GM19239 (cell line): ENCODE measurements around the gene C20orf202.
A peak's percentile ranks its signal among the peaks of the same experiment; 100 is the strongest.
"Not testable (repeated sequence)": the region's sequence is repeated elsewhere in the genome, so short reads cannot be mapped to it uniquely, and the experiment has no call there.

Source experiments
- DNase-seq: peaks from one replicate; pipeline ENCODE4 v3.0.0; 2011; ENCODE audit warnings: low spot score; ENCODE audit not compliant: insufficient read length
- FAIRE-seq: peaks from 2 replicates; lab custom pipeline; 2011; peaks lifted over from hg19 to GRCh38; lab: Jason Lieb, UNC

The C20orf202 gene

GRCh38 chr20:1206366-1207148, 3.3 kb downstream of the C20orf202 start:
- FAIRE-seq (no peak), DNase-seq (no peak)

DNA sequence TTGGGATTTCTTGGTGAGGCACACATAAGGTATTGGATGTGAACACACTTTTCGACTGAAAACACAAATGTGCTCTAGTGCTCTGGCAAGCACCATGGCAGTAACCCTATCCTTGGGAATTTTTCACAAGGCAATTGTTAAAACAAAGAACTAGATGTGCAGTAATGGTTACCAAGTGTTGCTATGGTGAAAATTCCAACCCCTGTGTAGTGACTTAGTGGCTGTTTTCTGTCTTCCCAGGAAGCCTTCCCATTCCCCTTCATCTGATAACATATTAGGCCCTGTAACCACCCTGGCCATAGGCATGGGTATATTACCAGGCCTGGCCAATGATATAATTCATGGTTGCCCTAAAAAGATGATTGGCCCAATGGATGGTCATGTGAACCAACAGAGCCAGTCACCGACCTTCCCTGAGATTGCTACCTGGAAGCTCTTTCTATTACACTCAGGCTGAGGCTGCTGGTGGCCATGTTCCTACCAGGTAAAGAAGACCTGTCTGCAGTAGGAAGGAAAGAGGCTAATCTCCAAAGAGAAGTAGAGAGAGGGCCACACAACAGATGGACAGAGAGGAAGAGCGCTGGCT, 4.1 kb downstream of the C20orf202 start:
- FAIRE-seq (no peak), DNase-seq (no peak)

DNA sequence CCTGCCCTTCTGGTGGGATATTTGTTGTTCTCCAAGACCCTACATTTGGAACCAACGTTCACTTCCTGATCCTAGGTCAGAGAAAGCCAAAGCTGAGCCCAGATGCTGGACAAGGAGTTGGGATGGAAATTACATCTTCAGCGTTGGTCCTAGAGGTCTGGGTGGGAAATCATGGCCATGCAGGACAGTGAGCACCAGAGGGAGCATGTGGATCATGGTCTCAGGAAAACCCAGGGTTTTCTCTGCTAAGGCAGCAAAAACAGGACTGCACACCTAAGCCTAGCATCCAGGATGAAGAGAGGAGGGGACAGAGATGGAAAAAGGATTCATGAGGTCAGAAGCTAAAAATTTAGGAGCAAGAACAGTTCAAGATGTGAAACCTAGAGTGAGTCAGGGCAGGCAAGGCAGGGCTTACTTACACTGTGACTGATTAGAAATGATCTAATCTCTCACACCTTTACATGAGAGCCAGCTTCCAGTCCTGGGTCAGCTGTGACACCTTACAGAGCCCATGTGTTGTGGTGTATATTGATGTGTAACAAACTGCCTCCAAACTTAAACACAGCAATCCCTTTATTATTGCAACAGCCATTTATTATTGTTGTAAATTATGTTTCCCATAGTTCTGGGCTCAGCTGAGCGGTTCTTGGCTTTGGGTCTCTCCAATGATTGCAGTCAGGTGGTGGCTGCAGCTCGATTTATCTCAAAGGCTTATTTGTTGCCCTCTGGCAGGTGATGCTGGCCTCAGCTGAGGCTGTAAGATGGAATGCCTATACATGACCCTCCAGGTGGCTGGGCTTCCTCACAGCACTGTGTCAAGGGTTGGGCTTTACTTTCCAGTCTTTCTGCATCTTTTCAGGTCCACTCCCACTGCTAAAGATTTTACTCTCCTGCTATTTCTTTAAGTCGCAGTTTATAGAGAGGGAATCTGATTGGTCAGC, 6.5 kb downstream of the C20orf202 start:
- DNase-seq (no peak), FAIRE-seq (no peak)

DNA sequence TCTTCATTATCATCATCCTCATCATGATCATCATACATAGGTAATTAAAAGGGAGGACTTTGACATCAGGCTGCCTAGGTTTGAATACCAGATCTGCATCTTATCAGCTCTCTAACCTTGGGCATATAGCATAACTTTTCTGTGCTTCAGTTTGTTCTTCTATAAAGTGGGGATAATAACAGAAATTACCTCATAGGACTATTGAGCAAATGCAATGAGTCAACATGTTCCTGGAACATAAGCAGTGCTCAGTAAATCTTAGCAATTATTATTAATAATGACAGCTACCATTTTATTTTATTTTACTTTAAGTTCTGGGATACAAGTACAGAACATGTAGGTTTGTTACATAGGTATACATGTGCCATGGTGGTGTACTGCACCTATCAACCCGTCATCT, 7.2 kb downstream of the C20orf202 start:
- FAIRE-seq: no peak

DNA sequence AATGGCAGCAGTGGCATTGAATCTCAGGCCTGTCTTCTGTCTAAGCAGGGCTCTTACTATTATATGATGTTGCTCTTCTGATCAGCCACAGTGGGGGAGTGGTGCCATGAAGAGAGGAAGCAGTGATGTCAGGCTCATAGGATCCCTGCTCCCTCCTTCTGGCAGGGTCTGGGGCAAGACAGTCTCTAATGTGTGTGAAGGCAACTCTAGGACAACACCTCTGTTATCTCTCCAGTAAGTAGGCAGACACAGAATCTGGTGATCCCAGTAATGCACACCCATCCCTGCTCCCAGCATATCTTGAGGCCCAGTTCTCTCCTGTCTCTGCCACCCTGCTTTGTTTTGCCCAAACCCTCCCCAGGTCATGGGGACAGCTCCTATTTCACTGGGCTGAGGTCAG, 8.8 kb downstream of the C20orf202 start:
- no peak for FAIRE-seq
- DNase-seq: no peak

More for the DNA sequence above, 7.2 kb downstream of the C20orf202 start:
- no peak for DNase-seq

GRCh38 chr20:1212607-1213396, 9.5 kb downstream of the C20orf202 start:
- DNase-seq (peak; percentile 37), FAIRE-seq (peak; percentile 84)

DNA sequence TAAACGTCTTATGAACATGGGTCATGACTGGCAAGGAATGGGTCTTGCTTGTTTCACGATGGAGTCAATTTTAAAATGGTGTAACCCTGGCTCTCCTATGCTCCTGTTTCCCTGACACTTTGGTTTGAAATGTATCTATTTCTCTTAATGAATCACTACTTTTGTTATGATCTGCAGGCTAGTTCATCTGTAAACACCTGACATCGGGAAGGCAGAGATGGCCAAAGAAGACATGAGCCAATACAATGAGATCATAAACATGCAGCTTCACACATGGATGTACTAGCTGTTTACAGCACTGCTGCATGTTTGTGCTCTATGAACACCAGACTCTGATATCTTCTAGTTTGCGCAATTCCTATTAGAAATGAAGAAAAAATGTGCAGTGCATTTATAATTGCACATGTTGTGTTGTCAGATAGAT, 11.6 kb downstream of the C20orf202 start:
- FAIRE-seq: no peak
- no peak for DNase-seq

DNA sequence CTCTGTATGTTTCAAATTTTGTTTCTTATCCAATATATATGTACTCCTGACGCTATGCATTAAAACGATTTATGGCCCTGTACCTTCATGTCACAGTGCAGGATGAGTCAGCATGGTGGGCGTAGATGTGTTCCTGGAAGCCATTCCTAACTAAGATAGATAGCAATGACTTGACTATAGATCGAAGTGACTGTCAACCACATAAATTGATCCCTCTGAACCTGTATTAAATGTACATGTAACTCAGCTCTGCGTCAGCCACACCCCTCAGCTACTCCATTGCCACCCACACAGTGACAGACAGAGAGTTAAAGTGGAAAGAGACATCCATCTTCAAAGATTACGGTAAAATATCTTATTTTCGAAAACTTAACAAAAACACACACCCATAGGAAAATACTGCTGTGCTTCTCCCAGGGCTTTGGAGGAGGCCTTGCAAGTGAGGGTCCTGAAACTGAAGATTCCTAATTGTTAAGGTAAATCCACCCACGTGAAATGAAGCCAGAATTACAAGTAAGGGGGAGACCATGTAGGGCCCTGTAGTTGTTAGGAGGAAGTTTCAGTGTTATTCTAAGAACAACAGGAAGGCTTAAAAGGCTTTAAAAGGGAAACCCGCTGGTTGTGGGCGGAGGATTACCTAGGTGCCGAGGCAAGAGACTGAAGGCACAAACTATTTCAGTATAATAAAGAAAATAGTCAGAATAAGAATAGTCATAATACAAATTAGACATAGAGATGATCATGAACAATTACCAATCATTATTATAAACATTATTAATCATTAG, 12.3 kb downstream of the C20orf202 start:
- FAIRE-seq (no peak), DNase-seq (no peak)

DNA sequence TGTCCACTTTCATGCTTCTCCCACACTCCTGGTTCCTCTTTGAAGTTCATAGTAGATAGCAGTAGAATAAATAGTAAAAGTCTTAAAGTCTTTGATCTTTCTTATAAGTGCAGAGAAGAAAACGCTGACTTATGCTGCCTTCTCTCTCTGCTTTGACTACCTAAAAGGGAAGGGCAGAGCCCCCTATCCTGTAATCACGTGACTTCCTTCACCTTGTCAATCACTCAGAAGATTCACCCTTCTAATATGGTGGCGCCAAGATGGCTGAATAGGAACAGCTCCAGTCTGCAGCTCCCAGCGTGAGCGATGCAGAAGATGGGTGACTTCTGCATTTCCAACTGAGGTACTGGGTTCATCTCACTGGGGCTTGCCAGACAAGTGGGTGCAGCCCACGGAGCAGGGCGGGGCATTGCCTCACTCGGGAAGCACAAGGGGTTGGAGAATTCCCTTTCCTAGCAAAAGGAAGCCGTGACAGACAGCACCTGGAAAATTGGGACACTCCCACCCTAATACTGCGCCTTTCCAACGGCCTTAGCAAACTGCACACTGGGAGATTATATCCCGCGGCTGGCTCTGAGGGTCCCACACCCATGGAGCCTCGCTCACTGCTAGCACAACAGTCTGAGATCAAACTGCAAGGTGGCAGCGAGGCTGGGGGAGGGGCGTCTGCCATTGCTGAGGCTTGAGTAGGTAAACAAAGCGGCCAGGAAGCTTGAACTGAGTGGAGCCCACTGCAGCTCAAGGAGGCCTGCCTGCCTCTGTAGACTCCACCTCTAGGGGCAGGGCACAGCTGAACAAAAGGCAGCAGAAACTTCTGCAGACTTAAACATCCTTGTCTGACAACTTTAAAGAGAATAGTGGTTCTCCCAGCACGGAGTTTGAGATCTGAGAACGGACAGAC, 13.5 kb downstream of the C20orf202 start:
- not testable (repeated sequence) for FAIRE-seq, DNase-seq

GRCh38 chr20:1222750-1223149, 19.5 kb downstream of the C20orf202 start:
- DNase-seq, FAIRE-seq: not testable (repeated sequence)

DNA sequence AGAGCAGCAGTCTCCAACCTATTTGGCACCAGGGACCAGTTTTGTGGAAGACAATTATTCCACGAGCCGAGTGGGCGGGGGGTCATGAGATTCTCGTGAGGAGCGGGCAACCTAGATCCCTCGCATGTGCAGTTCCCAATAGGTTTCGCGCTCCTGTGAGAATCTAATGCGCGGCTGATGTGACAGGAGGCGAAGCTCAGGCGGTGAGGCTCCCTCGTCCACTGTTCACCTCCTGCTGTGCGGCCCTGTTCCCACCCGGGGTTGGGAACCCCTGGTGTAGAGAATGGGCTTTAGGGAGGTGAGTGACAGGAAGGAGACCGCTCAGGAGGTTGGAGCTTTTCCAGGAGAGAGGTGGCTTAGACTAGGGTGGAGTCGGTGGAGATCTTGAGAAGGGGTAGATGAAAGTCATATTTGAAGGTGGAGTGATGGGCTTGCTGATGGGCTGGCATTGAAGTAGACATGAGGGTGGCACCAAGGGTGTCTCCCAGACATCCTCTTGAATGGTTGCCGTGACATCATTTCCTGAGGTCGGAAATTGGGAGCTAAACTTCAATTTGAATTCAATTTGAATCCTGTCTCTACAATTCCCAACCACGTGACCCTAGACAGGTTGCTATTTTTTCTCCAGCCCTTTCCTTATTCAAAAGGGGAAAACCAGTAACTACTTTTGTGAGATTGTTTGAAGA, 21.1 kb downstream of the C20orf202 start:
- no peak for DNase-seq
- no peak for FAIRE-seq

DNA sequence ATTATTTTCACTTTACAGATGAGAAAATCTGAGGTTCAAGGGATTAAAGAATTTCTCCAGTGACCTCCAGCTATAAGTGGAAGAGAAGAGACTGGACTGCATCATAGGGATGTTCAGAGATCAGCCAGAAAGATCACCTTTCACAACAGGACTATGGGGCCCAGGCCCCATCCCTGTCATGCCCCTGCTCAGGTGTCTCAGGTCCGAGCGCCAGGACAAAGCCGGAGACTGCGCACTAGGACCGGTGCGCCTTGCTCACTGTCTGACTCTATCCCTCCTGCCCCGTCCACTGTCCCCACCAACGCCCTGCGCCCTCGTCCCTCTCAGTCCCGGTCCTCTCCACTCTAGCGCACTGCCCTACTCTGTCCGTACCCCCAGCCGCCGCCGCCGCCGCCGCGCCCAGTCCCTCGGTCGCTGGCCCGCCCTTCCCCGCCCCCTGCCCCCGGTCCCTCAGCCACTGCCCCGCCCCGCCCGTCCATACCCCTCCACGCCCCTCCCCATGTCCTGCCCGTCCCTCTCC, 22.1 kb downstream of the C20orf202 start:
- no peak for FAIRE-seq
- no peak for DNase-seq

DNA sequence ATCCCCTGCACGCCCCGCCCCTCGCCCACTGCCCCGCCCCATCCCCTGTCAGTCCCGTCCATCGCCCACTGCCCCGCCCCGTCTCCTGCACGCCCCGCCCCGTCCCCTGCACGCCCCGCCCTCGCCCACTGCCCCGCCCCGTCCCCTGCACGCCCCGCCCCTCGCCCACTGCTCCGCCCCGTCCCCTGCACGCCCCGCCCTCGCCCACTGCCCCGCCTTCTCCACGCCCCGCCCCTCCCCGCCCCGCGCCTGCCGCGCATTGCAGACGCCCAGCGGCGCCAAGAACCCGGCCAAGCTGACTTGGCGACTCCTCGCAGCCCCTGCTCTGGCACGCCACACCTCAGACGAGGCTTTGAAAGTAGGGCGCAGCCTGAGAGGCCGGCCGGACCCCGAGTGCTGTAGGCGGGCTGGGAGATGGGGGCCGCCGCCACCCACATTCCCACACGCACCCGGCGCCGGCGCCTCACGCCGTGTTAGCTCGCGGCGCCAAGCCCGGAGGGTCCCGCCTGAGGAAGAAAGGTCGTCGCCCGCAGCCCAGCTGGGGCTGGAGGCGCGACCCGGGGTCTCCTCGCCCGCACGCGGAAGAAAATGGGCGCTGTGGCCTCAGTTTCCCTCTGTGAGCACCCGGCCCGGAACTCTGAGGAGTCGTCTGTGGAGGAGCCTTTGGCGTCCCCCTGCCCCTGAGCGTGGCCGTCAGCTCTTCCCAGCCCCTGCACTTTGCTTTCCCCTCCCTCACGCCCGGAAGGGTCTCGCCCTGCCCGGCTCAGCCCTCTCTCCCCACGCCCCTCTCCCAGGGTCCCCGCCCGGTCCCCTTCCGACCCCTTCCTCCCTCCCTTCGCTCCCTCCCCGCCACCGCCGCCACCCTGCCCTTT, 22.8 kb downstream of the C20orf202 start, which contains the start of gene RAD21L1:
TSS of gene RAD21L1 (plus strand) at position 262 of the 872 bp plus-strand sequence. CDS start 2,410 bp downstream, outside the sequence.
- no peak for FAIRE-seq
- peak; percentile 61 for DNase-seq

DNA sequence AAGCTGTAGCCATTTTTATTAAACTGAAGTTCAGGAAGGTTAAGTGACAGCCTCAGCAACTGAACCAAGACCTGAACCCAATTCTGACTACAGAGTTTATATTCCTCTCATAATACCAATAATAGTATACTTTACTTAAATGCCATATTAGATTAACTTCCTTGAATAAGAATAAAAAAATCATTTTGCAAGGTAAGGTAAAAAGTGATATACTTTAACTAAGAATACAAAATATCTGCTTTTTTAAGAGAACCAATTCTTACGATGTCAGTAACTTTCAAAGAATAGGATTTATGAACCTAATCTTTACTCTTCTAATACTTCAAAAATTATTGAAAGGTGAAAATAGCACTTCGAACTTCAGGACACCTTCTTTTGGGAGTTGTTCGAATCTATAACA, 26.3 kb downstream of the C20orf202 start:
- no peak for FAIRE-seq

DNA sequence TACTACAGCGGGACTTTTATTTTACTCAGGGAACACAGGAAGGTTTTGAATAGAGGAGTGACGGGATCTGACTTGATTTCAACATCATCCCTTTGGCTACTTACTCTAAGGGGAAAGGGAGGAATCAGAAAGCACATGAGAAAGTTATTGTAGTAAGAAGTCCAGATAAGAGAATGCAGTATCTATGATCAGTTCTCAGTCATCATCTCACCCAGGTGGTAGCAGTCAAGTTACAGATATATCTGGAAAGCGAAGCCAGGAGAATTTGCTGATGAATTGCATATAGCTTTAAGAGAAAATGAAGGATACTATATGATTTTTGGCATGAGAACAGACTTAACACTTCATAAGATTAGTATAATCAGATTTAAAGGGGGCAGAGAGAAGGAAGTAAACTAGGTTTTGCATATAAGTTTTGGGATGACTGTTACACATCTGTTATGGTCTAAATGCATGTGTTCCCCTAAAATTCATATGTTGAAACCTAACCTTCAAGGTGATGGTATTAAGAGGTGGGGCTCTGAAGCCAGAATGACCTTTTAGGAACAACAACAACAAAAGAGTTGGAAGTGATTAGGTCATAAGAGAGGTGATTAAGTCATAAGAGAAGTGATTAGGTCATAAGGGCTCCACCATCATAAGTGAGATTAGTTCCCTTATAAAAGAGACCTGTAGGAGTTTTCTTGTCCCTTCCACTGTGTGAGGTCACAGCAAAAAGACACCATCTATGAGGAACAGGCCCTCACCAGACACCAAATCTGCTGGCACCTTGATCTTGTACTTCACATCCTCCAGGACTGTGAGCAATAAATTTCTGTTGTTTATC, 29.2 kb downstream of the C20orf202 start:
- DNase-seq (no peak), FAIRE-seq (no peak)

More for the DNA sequence above, 26.3 kb downstream of the C20orf202 start:
- no peak for DNase-seq
